ENCODE measurements around the gene GABRE.
"Not testable (repeated sequence)": the region's sequence is repeated elsewhere in the genome, so short reads cannot be mapped to it uniquely, and the experiment has no call there.

Gene GABRE

GRCh38 chrX:151970027-151970426 lies 4.4 kb downstream of the GABRE start:
- DNase-seq (ENCODE audit: low spot score), result no peak

DNA sequence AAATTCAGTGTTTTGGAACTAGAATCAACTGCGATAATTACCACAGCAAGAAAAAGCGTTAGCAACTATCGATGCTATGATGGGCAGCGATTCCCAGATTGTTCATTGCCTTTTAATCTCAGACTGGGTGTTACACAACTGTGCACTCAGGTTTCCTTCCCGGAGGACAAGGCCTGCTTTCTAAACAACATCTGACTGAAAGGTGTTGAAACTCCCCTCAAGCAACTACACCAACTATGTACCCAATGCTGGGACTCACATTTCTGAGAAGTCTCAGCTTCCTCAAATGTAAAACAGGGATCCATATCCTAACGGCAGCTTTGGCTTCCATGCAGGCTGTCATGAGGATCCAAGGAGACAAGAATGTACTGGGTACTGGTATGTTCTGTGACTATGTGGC lies 8.2 kb downstream of the GABRE start:
- DNase-seq (ENCODE audit: low spot score), result no peak

DNA sequence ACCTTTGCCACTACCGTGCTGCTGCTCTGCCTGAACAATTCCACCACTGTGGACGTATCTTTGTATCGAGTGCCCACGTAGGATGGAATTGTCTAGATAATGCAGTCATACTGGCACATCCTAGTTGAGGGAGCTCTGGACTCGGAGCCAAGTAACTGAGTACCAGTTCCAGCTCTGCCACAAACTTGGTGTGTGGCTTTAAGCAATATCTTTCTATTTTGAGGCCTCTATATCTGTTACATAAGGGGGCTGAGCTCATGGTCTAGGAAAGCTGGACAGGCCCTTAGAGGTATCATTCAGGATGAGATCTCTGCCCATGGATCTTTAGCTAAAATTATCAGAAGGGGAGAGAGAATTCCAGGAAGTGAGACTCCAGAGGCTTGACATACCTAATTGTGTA lies 12.4 kb downstream of the GABRE start:
- no peak for DNase-seq (ENCODE audit: low spot score)

GRCh38 chrX:151958101-151958500 lies 16.4 kb downstream of the GABRE start:
- DNase-seq (ENCODE audit: low spot score), result no peak

DNA sequence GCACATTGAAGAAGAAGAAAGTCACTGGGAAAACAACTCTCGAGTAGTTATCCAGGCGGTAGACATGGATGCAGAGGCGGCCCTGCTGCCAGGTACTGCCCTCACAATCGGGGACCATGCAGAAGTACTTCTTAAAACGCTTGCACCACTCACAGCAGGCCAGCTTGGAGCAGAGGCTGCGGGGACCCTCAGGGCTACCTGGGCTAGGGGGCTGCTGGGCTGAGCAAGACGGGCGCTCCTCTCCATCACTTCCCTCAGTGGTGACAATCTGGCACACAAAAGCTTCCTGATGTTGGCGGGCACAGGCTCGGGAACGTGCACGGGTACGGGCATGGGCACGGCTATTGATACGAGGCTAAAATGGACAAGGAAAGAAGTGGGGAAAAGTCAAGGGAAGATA lies 19.7 kb downstream of the GABRE start:
- DNase-seq (ENCODE audit: low spot score), result no peak

DNA sequence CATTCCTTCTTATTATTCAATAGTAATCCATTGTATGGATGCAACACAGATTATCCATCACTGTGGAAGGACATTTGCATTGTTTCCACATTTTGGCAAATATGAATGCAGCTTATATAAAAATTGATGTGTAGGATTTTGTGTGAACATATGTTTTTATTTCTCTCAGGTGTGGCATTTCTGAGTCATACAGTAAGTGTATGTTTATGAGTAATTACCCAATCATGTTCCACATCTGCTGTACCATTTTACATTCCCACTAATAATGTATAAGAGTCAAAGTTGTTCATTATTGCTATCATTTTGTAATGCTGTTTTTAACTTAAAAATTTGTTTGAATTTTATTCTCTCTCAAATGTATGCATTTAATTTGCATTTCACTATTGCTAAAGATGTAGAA lies 36.3 kb downstream of the GABRE start:
- DNase-seq (ENCODE audit: low spot score), result no peak

- DNase-seq (ENCODE audit: low spot score), result no peak
These were observed 39.1 kb downstream of the GABRE start for GRCh38 chrX:151935358-151935757.

DNA sequence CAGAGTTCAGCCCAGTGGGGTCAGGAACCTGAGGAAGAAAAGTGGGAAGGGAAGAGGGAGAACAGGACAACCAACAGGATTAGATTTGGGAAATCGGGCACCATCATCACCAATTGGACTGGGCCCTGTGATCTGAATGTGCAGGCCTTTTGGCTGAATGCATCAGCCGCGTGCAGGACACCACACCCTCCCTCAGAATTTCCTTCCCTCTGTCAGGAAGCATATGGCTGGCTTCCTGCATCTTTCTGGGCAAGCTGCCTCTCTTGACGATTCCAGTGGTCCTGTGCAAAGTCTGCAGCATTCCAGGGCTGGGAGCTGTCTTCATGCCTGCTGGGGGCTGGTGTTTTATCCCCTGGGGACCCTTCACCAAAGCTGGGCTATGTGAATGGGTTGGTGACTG lies 45.4 kb downstream of the GABRE start:
- DNase-seq (ENCODE audit: low spot score), result no peak

DNA sequence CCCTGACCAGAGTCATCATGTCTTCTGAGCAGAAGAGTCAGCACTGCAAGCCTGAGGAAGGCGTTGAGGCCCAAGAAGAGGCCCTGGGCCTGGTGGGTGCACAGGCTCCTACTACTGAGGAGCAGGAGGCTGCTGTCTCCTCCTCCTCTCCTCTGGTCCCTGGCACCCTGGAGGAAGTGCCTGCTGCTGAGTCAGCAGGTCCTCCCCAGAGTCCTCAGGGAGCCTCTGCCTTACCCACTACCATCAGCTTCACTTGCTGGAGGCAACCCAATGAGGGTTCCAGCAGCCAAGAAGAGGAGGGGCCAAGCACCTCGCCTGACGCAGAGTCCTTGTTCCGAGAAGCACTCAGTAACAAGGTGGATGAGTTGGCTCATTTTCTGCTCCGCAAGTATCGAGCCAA lies 50.8 kb downstream of the GABRE start:
- DNase-seq (ENCODE audit: low spot score), result no peak

DNA sequence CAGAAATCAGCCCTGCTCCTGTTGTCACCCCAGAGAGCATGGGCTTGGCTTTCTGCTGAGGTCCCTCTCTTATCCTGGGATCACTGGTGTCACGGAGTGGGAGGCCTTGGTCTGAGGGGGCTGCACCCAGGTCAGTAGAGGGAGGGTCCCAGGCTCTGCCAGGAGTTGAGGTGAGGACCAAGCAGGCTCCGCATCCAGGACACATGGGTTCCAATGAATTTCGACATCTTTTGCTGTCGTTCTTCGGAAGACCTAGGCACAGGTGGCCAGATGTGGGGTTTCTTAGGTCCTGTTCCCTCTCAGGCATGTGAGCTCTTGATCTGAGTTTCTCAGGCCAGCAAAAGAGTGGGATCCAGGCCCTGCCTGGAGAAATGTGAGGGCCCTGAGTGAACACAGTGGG lies 51.8 kb downstream of the GABRE start:
- no peak for DNase-seq (ENCODE audit: low spot score)

- no peak for DNase-seq (ENCODE audit: low spot score)
These were observed 52.6 kb downstream of the GABRE start for GRCh38 chrX:151921866-151922265.

DNA sequence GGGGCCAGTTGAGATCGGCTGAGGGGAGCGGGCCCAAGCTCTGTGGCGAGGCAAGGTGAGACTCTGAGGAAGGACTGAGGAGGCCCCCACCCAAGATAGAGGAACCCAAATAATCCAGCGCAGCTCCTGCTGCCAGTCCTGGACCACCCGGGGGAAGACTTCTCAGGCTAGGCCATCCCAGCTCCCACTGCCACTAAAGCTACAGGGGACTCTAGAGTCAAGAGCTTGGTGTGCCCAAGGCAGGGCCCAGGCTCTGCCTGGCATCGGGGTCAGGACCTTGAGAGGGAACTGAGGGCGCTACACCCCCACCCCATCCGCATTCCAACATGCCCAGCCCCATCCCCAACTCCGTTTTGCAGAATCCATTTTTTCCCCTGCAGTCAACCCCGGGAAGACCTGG lies 53.2 kb downstream of the GABRE start:
- DNase-seq (ENCODE audit: low spot score), result no peak

DNA sequence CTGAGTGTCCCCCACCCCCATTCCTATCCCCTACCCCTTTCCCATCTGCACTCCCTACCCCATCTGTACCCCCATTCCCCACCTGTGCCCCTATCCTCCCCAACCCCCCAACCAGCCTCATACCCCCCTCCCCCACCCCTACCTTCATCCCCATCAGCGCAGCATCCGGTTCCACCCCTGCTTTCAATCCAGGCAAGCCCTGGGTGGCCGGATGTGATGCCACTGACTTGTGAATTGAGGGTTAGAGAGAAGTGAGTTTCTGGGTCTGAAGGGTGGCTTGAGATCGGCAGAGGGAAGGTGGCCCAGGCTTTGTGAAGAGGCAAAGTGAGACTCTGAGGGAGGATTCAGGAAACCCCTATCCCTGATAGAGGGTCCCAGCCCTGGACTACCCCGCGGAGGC lies 53.9 kb downstream of the GABRE start:
- no peak for DNase-seq (ENCODE audit: low spot score)

GRCh38 chrX:151920101-151920500 lies 54.4 kb downstream of the GABRE start:
- DNase-seq (ENCODE audit: low spot score), result no peak

DNA sequence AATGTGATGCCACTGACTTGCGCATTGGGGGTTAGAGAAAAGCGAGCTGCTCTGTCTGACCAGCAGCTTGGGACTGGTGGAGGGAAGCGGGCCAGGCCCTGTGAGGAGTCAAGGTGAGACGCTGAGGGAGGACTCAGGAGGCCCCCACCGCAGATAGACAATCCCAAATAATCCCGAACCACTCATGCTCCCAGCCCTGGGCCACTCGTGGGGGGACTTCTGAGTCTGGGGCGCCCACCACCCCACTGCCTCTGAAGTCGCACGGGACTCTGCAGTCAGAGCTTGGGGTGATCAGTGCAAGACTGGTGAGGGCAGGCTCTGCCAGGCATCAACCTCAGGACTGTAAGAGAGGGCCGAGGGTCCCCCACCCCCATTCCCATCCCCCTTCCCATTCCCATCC lies 54.9 kb downstream of the GABRE start:
- DNase-seq (ENCODE audit: low spot score), result no peak

DNA sequence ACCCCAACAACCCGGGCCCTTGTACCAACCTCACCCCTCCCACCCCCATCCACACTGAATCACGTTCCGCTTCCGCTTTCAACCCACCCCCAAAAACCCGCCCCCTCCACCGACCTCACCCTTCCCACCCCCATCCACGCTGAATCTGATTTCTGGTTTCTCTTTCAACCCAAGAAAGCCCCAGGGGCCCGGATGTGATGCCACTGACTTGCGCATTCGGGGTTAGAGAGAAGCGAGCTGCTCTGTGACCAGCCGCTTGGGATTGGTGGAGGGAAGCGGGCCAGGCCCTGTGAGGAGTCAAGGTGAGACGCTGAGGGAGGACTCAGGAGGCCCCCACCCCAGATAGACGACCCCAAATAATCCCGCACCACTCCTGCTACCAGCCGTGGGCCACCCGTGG lies 55.7 kb downstream of the GABRE start:
- not testable (repeated sequence) for DNase-seq (ENCODE audit: low spot score)

GRCh38 chrX:151912780-151913179 lies 61.7 kb downstream of the GABRE start, which contains the start of gene MAGEA4:
MAGEA4 (plus strand) TSS chrX:151912889; CDS start chrX:151923665, 10,776 bp downstream.
- DNase-seq (ENCODE audit: low spot score), result no peak

GRCh38 chrX:151912221-151912620 lies 62.3 kb downstream of the GABRE start:
- no peak for DNase-seq (ENCODE audit: low spot score)

DNA sequence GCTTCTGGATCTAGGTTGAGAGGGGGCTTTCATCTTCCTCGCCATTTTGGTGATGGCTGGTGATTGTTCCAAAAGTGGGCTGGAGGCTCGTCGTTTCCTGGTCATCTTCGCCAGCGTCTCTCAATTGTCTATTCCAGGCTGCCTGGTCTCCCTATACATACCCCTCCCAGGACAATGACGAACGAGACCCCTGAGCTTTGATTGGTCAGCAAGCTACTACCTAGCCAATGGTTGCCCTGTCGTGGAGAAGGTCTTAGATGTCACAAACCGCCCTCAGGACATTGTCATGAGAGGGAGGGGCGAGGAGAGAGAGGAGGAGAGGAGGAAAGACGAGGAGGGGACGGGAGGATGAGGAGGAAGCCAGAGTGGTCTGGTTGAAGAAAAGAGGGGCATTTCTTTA lies 69.5 kb downstream of the GABRE start:
- no peak for DNase-seq (ENCODE audit: low spot score)

All from pons (tissue), 1 donor.